Right atrium auricular region (tissue), 2 donors: ENCODE measurements around the gene LYZL1. TPM values are rescaled to one million over a fixed set of nuclear protein-coding genes. Genes with fewer than 3 reads are reported as not detected.

Experiments
- DNase-seq: peaks from one replicate; pipeline ENCODE4 v3.0.0-alpha.2; 2019; ENCODE audit warnings: low spot score
- H3K27ac ChIP-seq, 2 donors: fragments of 200-600 bp; sonication (generic); 1 replicate in 1 of 2; 2 replicates in 1 of 2; pipeline ENCODE4 v1.5.1; 2016 to 2019
- H3K27me3 ChIP-seq, 2 donors: fragments of 200-600 bp; sonication (generic); one replicate each; pipeline versions ENCODE4 v1.5.1 to v1.6.0; 2017 to 2019
- H3K36me3 ChIP-seq: fragments of 200-600 bp; sonication (generic); one replicate; pipeline ENCODE4 v1.5.1; 2016
- H3K4me1 ChIP-seq, 2 donors: fragments of 200-600 bp; sonication (generic); one replicate each; pipeline versions ENCODE4 v1.5.1 to v1.6.0; 2017 to 2019
- H3K4me3 ChIP-seq, 2 donors: fragments of 200-600 bp; sonication (generic); 1 replicate in 1 of 2; 2 replicates in 1 of 2; pipeline ENCODE4 v1.5.1; 2017 to 2019; ENCODE audit warnings: mild to moderate bottlenecking in 1 of 2, moderate library complexity in 1 of 2
- H3K9me3 ChIP-seq, 2 donors: fragments of 200-600 bp; sonication (generic); one replicate each; pipeline ENCODE4 v1.5.1; 2019
- total RNA-seq, 2 donors: library from RNA; depleted of rRNA; stranded (reverse); fragments of >200 nt; gene quantifications; one replicate each; pipeline ENCODE4 v1.1.0, GENCODE V29; 2016
- TF ChIP-seq, protein P1 (sequence below), 2 donors: fragments of 200-600 bp; sonication (generic); IDR thresholded peaks; one replicate each; pipeline ENCODE4 v1.5.1; 2019; ENCODE audit warnings: antibody characterized with exemption in 2 of 2

LYZL1 gene
- total RNA-seq, 2 donors from 2014 or later = not detected

DNA sequence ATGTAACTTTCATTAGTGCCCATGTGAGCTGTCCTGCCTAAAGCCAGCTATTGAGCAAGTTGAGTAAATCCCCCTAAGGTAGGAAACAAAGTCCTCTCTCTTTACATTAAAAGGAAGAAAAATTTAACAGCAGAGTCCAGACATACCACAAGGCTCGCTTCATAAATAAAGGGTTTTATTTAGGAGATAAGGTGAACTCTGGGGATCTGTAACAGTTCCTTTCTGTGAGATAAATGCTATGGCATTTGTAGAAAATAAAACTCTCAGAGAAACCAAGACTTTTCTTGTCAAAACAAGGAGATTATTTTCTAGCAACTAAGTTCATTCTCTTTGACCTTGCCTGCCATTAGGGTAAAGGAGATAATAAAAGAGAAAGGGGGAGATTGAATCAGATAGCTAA is 32.3 kb upstream of the LYZL1 start:
- TF ChIP-seq, protein P1, sequence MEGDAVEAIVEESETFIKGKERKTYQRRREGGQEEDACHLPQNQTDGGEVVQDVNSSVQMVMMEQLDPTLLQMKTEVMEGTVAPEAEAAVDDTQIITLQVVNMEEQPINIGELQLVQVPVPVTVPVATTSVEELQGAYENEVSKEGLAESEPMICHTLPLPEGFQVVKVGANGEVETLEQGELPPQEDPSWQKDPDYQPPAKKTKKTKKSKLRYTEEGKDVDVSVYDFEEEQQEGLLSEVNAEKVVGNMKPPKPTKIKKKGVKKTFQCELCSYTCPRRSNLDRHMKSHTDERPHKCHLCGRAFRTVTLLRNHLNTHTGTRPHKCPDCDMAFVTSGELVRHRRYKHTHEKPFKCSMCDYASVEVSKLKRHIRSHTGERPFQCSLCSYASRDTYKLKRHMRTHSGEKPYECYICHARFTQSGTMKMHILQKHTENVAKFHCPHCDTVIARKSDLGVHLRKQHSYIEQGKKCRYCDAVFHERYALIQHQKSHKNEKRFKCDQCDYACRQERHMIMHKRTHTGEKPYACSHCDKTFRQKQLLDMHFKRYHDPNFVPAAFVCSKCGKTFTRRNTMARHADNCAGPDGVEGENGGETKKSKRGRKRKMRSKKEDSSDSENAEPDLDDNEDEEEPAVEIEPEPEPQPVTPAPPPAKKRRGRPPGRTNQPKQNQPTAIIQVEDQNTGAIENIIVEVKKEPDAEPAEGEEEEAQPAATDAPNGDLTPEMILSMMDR (IDR thresholded peaks at IDR 0.05) = no peak
- peak overlapping the region in 1 of 2 donors; percentile 78 for H3K27ac ChIP-seq

GRCh38 chr10:29257106-29257783 is 31.6 kb upstream of the LYZL1 start:
- no peaks in the 10 kb centered on the region for H3K9me3 ChIP-seq
- H3K4me3 ChIP-seq = no peak overlapping the region
- no peaks in the 10 kb centered on the region for H3K36me3 ChIP-seq
- peak overlapping the region; percentile 38 to 78 for H3K27ac ChIP-seq
- H3K27me3 ChIP-seq = no peaks in the 10 kb centered on the region
- TF ChIP-seq, protein P1 (IDR thresholded peaks at IDR 0.05) = no peak
- peak; percentile 81 for DNase-seq
- peaks cover 0 to 42% of the 10 kb centered on the region in 2 donors for H3K4me1 ChIP-seq

More for the DNA sequence above, 32.3 kb upstream of the LYZL1 start:
- Histone ChIP-seq H3K9me3 (no peaks in the 10 kb centered on the region), H3K4me1 (peaks cover 0 to 42% of the 10 kb centered on the region in 2 donors), H3K36me3 (no peaks in the 10 kb centered on the region), H3K4me3 (no peak overlapping the region), H3K27me3 (no peaks in the 10 kb centered on the region)
- DNase-seq = no peak

GRCh38 chr10:29257784-29258135 is 31.1 kb upstream of the LYZL1 start:
- H3K27me3 ChIP-seq = no peaks in the 10 kb centered on the region
- TF ChIP-seq, protein P1 (IDR thresholded peaks at IDR 0.05) = no peak
- H3K36me3 ChIP-seq = no peaks in the 10 kb centered on the region
- no peak overlapping the region for H3K4me3 ChIP-seq
- no peak for DNase-seq
- H3K4me1 ChIP-seq = peaks cover 0 to 42% of the 10 kb centered on the region in 2 donors
- H3K27ac ChIP-seq = peak overlapping the region; percentile 38 to 78
- H3K9me3 ChIP-seq = no peaks in the 10 kb centered on the region

GRCh38 chr10:29259498-29259897 is 29.4 kb upstream of the LYZL1 start:
- H3K4me3 ChIP-seq = no peak overlapping the region
- TF ChIP-seq, protein P1 (IDR thresholded peaks at IDR 0.05) = no peak
- H3K27ac ChIP-seq = no peak overlapping the region
- no peaks in the 10 kb centered on the region for H3K36me3 ChIP-seq
- DNase-seq = no peak
- no peaks in the 10 kb centered on the region for H3K27me3 ChIP-seq
- peaks cover 0 to 26% of the 10 kb centered on the region in 2 donors for H3K4me1 ChIP-seq
- no peaks in the 10 kb centered on the region for H3K9me3 ChIP-seq

DNA sequence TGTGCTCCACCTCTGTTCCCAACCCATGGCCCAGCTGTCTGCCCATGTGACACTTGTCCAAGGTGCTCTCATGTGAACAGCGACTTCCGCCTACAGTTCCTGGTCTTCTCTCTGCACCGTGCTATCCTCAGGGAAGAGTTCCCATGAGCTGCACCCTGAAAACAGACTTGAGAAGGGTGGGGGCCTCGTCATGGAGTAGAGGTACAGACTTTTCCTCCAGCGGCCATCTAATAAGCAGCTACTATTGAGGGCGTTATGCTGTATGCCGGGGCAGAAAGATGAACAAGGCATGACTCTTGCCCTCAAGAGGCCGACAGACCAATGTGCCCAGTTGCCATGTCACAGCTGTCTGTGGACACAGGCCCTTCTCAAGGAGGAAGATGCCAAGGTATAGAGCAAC is 25.4 kb upstream of the LYZL1 start:
- H3K9me3 ChIP-seq = no peaks in the 10 kb centered on the region
- no peak overlapping the region for H3K4me3 ChIP-seq
- TF ChIP-seq, protein P1 (IDR thresholded peaks at IDR 0.05) = no peak
- H3K27me3 ChIP-seq = no peaks in the 10 kb centered on the region
- no peaks in the 10 kb centered on the region for H3K36me3 ChIP-seq
- H3K4me1 ChIP-seq = no peaks in the 10 kb centered on the region
- H3K27ac ChIP-seq = no peak overlapping the region
- DNase-seq = no peak
